SK-N-SH (cell line): ENCODE results near the gene FBXL15. TPM values are rescaled to one million over a fixed set of nuclear protein-coding genes. Genes with fewer than 3 reads are reported as not detected.
A peak's percentile ranks its signal among the peaks of the same experiment; 100 is the strongest.

Source experiments
- CTCF ChIA-PET: fragments of 300-600, 350-600 bp; formaldehyde crosslinking; extraction: SDS; loops from one replicate; lab custom pipeline; 2021; lab: Yijun Ruan, JAX
- POLR2A ChIA-PET: fragments of 350-600 bp; sonication (Branson Sonifier 250); formaldehyde crosslinking; extraction: SDS; loops from one replicate; lab custom pipeline; 2020; ENCODE audit warnings: antibody characterized with exemption, inconsistent platforms; lab: Yijun Ruan, JAX
- DNase-seq: peaks from one replicate; pipeline ENCODE4 v3.0.0; 2012
- H2AFZ ChIP-seq: fragments of 200-600 bp; sonication (generic); 2 replicates; pipeline ENCODE4 v1.8.1; 2016; ENCODE audit warnings: antibody characterized with exemption, mild to moderate bottlenecking, low read depth
- H3F3A ChIP-seq: fragments of 200-600 bp; sonication (generic); replicated peaks from 2 replicates; pipeline ENCODE3; 2016; ENCODE audit warnings: antibody characterized with exemption, mild to moderate bottlenecking; ENCODE audit not compliant: insufficient read depth
- H3K27ac ChIP-seq, 2 experiments: fragments of 200-500 bp in 1 of 2; fragments of 200-600 bp in 1 of 2; sonication (Bioruptor generic) in 1 of 2; sonication (generic), shearing (Covaris generic) in 1 of 2; 2 replicates each; pipeline versions ENCODE4 v1.5.1 to v1.6.1; 2014 to 2016; ENCODE audit warnings: low read depth in 2 of 2, inconsistent platforms in 1 of 2, low read length in 1 of 2, mild to moderate bottlenecking in 1 of 2, mixed read lengths in 1 of 2
- H3K27me3 ChIP-seq: fragments of 200-600 bp; sonication (generic), shearing (Covaris generic); 2 replicates; pipeline ENCODE4 v1.6.1; 2016; ENCODE audit warnings: mixed run types; ENCODE audit not compliant: insufficient read depth
- H3K36me3 ChIP-seq, 2 experiments: fragments of 200-500 bp in 1 of 2; fragments of 200-600 bp in 1 of 2; sonication (Bioruptor generic) in 1 of 2; sonication (generic) in 1 of 2; replicated peaks in 1 of 2; 2 replicates each; pipeline versions ENCODE3 to v1.5.1; 2014 to 2016; ENCODE audit warnings: low read length in 1 of 2, mild to moderate bottlenecking in 1 of 2; ENCODE audit not compliant: insufficient read depth in 2 of 2, control insufficient read depth in 1 of 2
- H3K4me1 ChIP-seq, 2 experiments: fragments of 200-500 bp in 1 of 2; fragments of 200-600 bp in 1 of 2; sonication (Bioruptor generic) in 1 of 2; sonication (generic), shearing (Covaris generic) in 1 of 2; 2 replicates each; pipeline versions ENCODE4 v1.5.1 to v1.6.1; 2014 to 2016; ENCODE audit warnings: low read depth in 1 of 2, low read length in 1 of 2, mixed run types in 1 of 2; ENCODE audit not compliant: insufficient read depth in 2 of 2, control insufficient read depth in 1 of 2
- H3K4me2 ChIP-seq: fragments of 200-600 bp; sonication (generic), shearing (Covaris generic); 2 replicates; pipeline ENCODE4 v1.6.1; 2017; ENCODE audit warnings: mixed run types
- H3K4me3 ChIP-seq, 2 experiments: fragments of 200-500 bp in 1 of 2; fragments of 200-600 bp in 1 of 2; sonication (Bioruptor generic) in 1 of 2; sonication (generic), shearing (Covaris generic) in 1 of 2; 2 replicates each; pipeline versions ENCODE4 v1.5.1 to v1.8.1; 2014 to 2016; ENCODE audit warnings: low read depth in 2 of 2, inconsistent platforms in 1 of 2, low read length in 1 of 2, mild to moderate bottlenecking in 1 of 2, mixed read lengths in 1 of 2, moderate library complexity in 1 of 2
- H3K79me2 ChIP-seq: fragments of 200-600 bp; sonication (generic); 2 replicates; pipeline ENCODE4 v1.8.1; 2017; ENCODE audit warnings: mild to moderate bottlenecking; ENCODE audit not compliant: insufficient read depth
- H3K9ac ChIP-seq: fragments of 200-600 bp; sonication (generic); 2 replicates; pipeline ENCODE4 v1.6.1; 2017; ENCODE audit warnings: mixed run types
- H3K9me2 ChIP-seq: fragments of 200-600 bp; sonication (generic); 2 replicates; pipeline ENCODE4 v1.6.1; 2017; ENCODE audit warnings: mixed run types
- H3K9me3 ChIP-seq: fragments of 200-600 bp; sonication (generic); 2 replicates; pipeline ENCODE4 v1.6.1; 2017; ENCODE audit warnings: mixed run types, mild to moderate bottlenecking, moderate library complexity
- H4K20me1 ChIP-seq: fragments of 200-600 bp; sonication (generic); 2 replicates; pipeline ENCODE4 v1.6.1; 2017; ENCODE audit warnings: mild to moderate bottlenecking, mixed run types; ENCODE audit not compliant: insufficient read depth
- CHD2 ChIP-seq: fragments of 150-350 bp; IDR thresholded peaks from 2 replicates; pipeline ENCODE4 v1.6.1; 2018; ENCODE audit warnings: low read length; ENCODE audit not compliant: partially characterized antibody
- FOSL2 ChIP-seq: IDR thresholded peaks from 2 replicates; pipeline ENCODE4 v1.4.0; 2012; ENCODE audit warnings: low read depth, mild to moderate bottlenecking, moderate library complexity, borderline replicate concordance
- GATA2 ChIP-seq: sonication (generic); formaldehyde crosslinking; IDR thresholded peaks from 2 replicates; pipeline ENCODE4 v1.5.0; 2020; ENCODE audit warnings: mild to moderate bottlenecking, missing genetic modification reagents
- MEF2A ChIP-seq: IDR thresholded peaks from 2 replicates; pipeline ENCODE4 v1.4.0; 2012; ENCODE audit warnings: low read depth, borderline replicate concordance
- MXI1 ChIP-seq: IDR thresholded peaks from 2 replicates; pipeline ENCODE4 v1.6.1; 2012; ENCODE audit warnings: mild to moderate bottlenecking, low read depth, low read length, improper control_type of control experiment
- NFIC ChIP-seq: IDR thresholded peaks from 2 replicates; pipeline ENCODE4 v1.4.0; 2012; ENCODE audit warnings: borderline replicate concordance
- POLR2AphosphoS5 ChIP-seq: IDR thresholded peaks from 2 replicates; pipeline ENCODE4 v1.6.1; 2012; ENCODE audit warnings: low read depth, low read length
- RCOR1 ChIP-seq: fragments of 150-350 bp; IDR thresholded peaks from 2 replicates; pipeline ENCODE4 v1.6.1; 2017; ENCODE audit warnings: antibody characterized with exemption, low read length
- RXRA ChIP-seq: IDR thresholded peaks from 2 replicates; pipeline ENCODE4 v1.4.0; 2012; ENCODE audit warnings: low read depth, mild to moderate bottlenecking, borderline replicate concordance
- SIN3A ChIP-seq: IDR thresholded peaks from 2 replicates; pipeline ENCODE4 v1.6.1; 2012; ENCODE audit warnings: low read depth, mild to moderate bottlenecking, low read length, moderate library complexity, borderline replicate concordance
- TAF1 ChIP-seq: IDR thresholded peaks from 2 replicates; pipeline ENCODE4 v1.6.1; 2012; ENCODE audit warnings: low read depth, mild to moderate bottlenecking, low read length, moderate library complexity, borderline replicate concordance
- WGBS: methylation state at CpG from one replicate; pipeline ENCODE4 v1.1.6; 2017; ENCODE audit warnings: low lambda C conversion rate; 5-methylcytosine and 5-hydroxymethylcytosine counted together
- polyA plus RNA-seq, 3 experiments: library from polyadenylated mRNA; depleted of rRNA; stranded (reverse); fragments of >200 nt; gene quantifications; 2 replicates each; pipeline ENCODE4 v1.2.3, GENCODE V29; 2012
- TF ChIP-seq, protein P1 (sequence below): fragments of 200-600 bp; sonication (generic); IDR thresholded peaks from 2 replicates; pipeline ENCODE4 v1.6.1; 2017; ENCODE audit warnings: antibody characterized with exemption, mild to moderate bottlenecking, moderate library complexity
- TF ChIP-seq, protein P2 (sequence below): IDR thresholded peaks from 2 replicates; pipeline ENCODE4 v1.4.0; 2012; ENCODE audit warnings: low read depth, borderline replicate concordance

Gene FBXL15
- polyA plus RNA-seq, 1 of the 3 experiments (the other 2 are of a cell fraction) = 17.2 TPM

- no peak for TF ChIP-seq MEF2A
- TF ChIP-seq TAF1 = peak; percentile 38; the same call in 1 of the 2 replicates
- TF ChIP-seq RCOR1 = peak; percentile 60; the same call in 1 of the 2 replicates
These were observed 21.2 kb upstream of the FBXL15 start (continued) for GRCh38 chr10:102399217-102400021.

GRCh38 chr10:102400076-102400475 is 20.6 kb upstream of the FBXL15 start:
- Histone ChIP-seq H3K79me2 (peaks cover 5% of the 10 kb centered on the region; the same call in 1 of the 2 replicates), H4K20me1 (no peaks in the 10 kb centered on the region), H3K27ac (peak overlapping the region in 1 of 2 experiments; percentile 44; a peak in 1 of 4 replicates), H3K27me3 (no peaks in the 10 kb centered on the region), H3K9me3 (no peaks in the 10 kb centered on the region), H3K4me2 (peak overlapping the region; percentile 89; the same call in 1 of the 2 replicates), H3K4me1 (peaks cover 0 to 16% of the 10 kb centered on the region in 2 experiments; a peak in 1 of 4 replicates), H2AFZ (peak overlapping the region; percentile 70; the same call in 1 of the 2 replicates), H3K4me3 (no peak overlapping the region), H3K9me2 (no peaks in the 10 kb centered on the region), H3K9ac (no peak overlapping the region), H3K36me3 (no peaks in the 10 kb centered on the region), H3F3A (no peaks in the 10 kb centered on the region)
- CTCF ChIA-PET = interaction anchor here (0.6 to 16.5 kb wide), 42 partner anchors 7 to 281 kb away, joined by 3 to 359 read pairs (median 6); partner anchors contain the start of genes ACTR1A, C10orf95, CUEDC2 and ELOVL3
- 81% methylated on average over 8 of the region's 17 CpGs for WGBS
- no peak for DNase-seq
- TF ChIP-seq, protein P1, sequence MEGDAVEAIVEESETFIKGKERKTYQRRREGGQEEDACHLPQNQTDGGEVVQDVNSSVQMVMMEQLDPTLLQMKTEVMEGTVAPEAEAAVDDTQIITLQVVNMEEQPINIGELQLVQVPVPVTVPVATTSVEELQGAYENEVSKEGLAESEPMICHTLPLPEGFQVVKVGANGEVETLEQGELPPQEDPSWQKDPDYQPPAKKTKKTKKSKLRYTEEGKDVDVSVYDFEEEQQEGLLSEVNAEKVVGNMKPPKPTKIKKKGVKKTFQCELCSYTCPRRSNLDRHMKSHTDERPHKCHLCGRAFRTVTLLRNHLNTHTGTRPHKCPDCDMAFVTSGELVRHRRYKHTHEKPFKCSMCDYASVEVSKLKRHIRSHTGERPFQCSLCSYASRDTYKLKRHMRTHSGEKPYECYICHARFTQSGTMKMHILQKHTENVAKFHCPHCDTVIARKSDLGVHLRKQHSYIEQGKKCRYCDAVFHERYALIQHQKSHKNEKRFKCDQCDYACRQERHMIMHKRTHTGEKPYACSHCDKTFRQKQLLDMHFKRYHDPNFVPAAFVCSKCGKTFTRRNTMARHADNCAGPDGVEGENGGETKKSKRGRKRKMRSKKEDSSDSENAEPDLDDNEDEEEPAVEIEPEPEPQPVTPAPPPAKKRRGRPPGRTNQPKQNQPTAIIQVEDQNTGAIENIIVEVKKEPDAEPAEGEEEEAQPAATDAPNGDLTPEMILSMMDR = no peak
- TF ChIP-seq RXRA = no peak
- TF ChIP-seq POLR2AphosphoS5 = no peak
- no peak for TF ChIP-seq SIN3A
- TF ChIP-seq CHD2 = no peak
- TF ChIP-seq GATA2 (CRISPR knock-in tag) = no peak
- no peak for TF ChIP-seq NFIC
- TF ChIP-seq FOSL2 = no peak
- TF ChIP-seq MXI1 = no peak
- no peak for TF ChIP-seq RCOR1
- TF ChIP-seq, protein P2, sequence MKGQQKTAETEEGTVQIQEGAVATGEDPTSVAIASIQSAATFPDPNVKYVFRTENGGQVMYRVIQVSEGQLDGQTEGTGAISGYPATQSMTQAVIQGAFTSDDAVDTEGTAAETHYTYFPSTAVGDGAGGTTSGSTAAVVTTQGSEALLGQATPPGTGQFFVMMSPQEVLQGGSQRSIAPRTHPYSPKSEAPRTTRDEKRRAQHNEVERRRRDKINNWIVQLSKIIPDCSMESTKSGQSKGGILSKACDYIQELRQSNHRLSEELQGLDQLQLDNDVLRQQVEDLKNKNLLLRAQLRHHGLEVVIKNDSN = no peak
- POLR2A ChIA-PET = interaction anchor here (0.9 to 1.5 kb wide), 3 partner anchors 13 to 174 kb away, joined by 3 to 5 read pairs (median 4); partner anchors contain the start of genes ELOVL3 and FBXL15
